HG03066 (cell line): Measurements from ENCODE around the gene AMPD3.
A peak's percentile ranks its signal among the peaks of the same experiment; 100 is the strongest.

Experiments
- ATAC-seq: cut with Tn5 transposase; IDR thresholded peaks from one replicate; pipeline ENCODE4 v1.9.1; 2021; ENCODE audit warnings: low read depth; ENCODE audit not compliant: unreplicated experiment

The AMPD3 gene

DNA sequence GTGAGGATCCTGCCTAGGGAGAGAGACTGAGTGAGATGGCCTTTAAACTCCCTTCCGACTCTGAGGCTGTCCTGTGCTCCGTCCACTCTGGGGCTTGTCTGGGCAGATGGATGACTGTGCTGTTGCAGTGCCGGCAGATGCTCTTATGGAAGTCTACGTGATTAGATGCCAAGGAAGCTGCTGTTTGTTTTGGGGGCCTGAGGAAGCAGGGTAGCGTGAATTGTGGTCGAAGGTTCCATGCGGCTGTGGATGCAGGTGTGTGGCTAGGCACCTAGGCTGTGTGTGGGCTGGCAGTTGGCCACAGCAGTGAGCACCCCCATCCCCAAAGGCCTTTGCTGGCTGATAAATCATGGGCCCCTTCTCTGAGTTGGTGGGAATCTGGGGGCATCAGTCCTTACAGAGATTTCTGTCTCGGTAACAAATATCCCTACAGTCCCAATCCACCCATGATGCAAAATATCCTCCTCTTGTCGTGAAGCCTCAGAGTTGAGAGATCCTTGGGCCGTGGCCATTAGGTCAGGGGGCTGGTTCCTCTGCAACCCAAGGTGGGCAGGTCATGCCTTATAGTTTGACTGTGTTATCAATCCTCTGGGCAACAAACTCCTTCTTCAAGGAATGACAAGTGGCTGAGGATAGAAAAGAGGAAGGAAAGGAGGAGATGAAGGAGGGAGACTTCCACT lies 31.2 kb downstream of the AMPD3 start:
- no peak for ATAC-seq

GRCh38 chr11:10487002-10487647 lies 32.1 kb downstream of the AMPD3 start:
- ATAC-seq = no peak

DNA sequence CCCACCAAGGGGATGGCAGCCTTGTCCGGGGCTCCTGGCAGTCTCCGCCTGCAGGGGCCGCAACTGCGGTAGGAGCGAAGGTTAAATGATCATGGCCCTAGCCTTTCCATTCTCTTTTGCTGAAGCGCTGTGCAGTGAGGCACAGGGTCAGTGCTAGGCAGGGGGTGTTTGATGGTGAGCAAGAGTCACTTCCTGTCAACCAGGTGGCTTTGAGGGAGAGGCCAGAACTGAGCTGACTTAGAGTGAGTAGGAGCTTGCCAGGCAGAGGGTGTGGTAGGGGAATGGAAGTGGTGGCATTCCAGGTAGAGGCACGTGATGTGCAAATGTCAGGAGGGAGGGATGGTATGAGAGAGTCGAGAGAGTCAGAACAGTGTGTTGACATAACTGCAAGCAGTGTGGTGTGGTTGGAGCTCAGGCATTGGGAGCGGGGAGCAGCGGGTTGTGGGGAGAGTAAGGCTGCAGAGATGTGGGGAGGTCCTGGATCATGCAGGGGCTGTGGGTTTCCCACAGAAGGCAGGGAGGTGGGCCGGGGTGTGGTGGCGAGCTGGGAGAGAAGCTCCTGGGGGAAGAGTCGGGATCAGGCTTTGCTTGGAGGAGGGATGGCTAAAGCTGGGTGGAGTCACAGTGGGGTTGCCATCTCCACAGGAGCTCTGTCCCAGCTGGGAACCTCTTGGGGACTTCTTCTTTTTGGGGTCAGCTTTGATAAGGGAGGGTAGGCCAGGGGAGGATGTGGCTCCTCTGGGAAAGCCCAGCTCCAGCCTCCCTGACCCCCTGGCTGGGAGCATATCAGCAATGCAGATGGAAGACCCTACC lies 33.3 kb downstream of the AMPD3 start:
- peak; percentile 2 for ATAC-seq

DNA sequence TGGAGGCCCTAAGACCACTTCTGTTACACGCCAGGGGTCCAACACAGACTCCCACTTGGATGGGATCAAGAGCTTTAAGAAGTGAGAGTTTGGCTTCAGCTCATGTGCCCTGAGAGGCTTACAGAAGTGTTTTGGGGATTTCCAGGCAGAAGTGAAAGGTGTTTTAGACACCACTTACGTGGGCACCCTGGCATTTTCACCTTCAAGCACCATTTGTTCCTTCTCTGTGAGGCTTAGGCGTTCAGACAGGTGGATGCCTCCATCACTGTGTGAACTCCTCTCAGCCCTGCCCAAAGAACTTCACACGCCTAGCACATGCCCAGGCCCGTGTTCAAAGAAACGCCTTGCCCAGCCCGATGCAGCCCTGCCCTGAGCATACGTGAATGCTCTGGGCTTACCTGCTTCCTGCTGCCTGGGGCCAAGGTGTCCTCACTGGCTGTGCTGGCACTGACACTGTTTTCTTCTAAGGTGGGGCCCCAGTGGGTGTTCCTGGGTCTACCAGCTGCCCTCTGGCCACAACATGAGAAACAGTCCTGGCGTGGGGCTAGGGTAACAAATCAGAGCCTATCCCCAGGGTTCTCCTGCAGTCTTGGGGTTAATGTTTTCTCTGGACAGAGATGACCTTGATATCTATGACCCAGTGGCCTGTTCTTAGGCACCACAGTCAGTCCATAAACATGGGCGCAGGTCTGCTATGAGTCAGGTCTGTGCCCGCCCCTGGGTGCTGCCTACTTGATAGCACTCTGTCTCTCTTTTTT lies 34.0 kb downstream of the AMPD3 start:
- peak; percentile 36 for ATAC-seq

DNA sequence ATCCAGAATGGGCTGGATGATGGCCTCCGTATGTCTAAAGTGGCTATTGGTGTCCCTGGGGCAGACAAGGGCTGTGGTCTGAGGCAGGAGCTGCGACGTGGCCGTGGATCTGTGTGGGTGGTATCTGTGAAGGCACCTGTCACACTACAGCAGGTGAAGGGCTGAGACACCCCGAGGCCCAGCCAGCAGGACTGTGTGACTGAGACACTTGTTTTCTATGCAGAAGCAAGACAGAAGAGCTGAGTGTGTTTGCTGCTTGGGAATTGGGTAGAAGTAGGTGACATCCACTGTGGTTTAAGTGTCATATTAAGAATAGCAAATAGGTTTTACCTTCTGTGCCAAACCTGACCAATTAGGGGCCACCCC lies 35.0 kb downstream of the AMPD3 start:
- ATAC-seq = no peak

GRCh38 chr11:10490398-10491241 lies 35.6 kb downstream of the AMPD3 start:
- no peak for ATAC-seq

DNA sequence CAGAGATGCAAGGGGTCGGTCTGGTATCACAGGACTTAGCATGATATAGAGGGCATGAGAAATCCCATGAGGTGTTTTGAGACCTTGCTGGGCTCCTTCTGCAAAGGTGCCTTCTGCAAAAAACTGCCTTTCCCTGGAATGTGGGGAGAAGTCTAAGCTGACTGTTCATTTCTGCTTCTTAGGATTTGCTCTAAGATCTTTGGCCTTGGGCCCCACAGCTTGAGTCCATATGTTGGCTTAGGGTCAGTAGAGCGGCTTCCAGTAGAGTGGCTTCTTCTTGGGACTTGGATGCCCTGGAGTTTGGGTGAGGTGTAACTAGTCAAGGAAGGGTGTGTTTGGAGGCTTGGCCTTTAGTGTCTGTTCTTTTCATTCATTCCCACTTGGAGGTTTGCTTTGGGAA lies 37.0 kb downstream of the AMPD3 start:
- no peak for ATAC-seq

GRCh38 chr11:10493041-10493663 lies 38.1 kb downstream of the AMPD3 start:
- no peak for ATAC-seq

- no peak for ATAC-seq
Observed at GRCh38 chr11:10494636-10495463, 39.8 kb downstream of the AMPD3 start.

DNA sequence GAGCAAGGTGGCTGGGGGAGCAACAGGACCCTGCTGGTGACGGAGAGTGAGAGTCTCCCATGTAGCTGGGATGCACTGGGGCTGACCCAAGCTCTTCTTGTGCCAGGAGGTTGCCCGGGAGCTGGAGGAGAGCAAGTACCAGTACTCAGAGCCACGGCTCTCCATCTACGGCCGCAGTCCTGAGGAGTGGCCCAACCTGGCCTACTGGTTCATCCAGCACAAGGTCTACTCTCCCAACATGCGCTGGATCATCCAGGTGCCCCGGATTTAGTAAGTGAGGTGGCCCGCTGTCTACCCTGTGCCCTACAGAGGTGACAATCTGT lies 40.4 kb downstream of the AMPD3 start:
- ATAC-seq = no peak

GRCh38 chr11:10496296-10496936 lies 41.4 kb downstream of the AMPD3 start:
- ATAC-seq = no peak

- ATAC-seq = no peak
Observed at GRCh38 chr11:10497371-10498021, 42.4 kb downstream of the AMPD3 start.

DNA sequence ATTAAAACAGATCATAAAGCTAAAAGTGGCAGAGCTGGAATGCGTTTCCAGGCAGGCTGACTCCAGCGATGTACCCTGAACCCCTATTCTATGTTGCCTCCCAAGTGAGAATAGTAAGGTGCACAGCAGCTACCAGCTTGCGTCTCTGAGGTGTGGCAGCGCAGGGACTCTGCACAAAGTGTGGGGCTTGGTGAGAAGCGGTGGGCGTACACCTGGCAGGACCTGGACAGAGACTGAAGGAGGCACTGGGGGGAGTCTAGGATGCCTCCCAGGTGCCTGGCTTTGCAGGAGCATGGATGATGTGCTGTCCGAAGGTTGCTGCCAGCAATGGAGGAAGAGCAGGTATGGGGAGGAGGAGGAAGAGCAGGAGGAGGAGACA lies 42.9 kb downstream of the AMPD3 start:
- ATAC-seq = no peak

DNA sequence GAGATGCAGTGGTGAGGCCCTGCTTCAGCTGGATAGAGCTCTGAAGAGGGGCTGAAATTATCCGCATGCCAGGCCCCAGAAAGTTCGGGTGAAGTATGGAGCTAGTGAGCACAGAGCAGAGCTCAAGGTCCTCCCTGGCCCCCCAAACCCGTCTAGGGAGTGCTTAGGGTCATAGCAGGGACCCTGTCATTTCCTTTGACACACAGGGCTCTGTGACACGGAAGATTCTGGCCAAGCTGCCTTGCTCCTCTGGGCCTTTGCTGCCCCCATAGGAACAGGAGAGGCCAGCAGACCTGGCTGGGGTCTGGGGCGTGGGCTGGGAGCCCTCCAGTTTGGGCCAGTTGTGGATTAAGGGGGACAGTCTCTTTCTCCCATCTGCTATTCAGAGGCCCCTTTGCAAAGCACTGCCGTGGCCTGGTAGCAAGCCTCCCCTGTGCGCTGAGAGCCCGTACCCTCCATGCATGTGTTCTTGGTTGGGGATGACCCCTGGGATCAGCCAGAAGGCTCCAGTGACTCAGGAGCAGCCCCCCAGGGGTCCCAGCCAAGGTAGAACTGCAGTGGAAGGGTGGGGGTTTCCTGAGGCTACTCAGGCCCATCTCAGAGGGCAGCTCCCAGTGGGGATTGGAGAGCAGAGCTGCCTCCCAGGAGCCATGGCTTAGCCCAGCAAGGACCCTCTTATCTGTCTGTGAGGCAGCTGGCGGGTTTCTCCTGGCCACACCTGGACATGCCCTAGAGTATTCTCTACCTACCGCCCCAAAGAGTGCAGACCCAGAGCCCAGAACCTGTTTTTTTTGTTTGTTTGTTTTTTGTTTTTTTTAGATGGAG lies 43.6 kb downstream of the AMPD3 start:
- no peak for ATAC-seq

DNA sequence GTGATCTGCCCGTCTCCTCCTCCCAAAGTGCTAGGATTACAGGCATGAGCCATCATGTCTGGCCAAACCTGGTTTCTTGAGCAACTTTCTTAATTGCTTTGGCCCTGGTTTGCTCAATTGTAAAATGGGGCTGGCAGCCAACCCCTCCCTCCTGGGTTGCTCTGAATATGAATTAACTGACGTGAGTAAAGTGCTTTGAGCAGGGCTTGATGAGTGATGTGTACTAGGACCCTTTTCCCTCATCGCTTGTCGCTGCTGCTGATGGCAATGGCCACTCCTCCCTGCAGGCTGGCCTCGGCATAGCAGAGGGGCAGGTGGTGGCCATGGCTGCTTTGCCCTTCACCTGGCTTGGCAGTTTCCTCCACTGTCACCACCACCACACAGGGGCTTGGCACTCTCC lies 44.4 kb downstream of the AMPD3 start:
- no peak for ATAC-seq

DNA sequence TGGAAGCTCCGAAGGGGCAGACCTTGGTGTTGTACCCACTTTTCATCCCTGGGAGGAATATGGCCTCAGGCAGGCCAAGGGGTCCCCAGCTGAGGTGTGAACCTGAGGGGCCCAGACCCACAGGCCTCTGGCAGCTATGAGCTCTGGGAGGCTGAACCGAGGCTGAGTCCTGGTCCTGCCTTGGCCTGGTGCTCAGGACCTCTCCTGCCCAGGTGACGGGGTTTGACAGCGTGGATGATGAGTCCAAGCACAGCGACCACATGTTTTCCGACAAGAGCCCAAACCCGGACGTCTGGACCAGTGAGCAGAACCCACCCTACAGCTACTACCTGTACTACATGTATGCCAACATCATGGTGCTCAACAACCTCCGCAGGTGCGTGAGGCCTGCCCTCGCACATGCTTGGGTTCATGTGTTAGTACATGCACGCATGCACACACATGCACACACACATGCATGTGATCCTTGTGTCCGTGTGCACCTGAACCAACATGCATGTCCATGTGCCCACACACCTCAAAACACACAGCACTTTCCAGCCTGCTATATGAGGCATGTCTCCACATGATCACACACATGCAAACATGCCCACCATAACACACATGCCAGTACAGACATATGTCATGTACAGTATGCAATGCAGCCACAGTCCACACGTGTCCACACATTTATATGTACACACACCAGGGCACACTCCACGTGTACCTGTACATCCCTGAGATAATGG lies 45.0 kb downstream of the AMPD3 start:
- no peak for ATAC-seq
